ENCODE measurements around the gene MAPRE2.

The MAPRE2 gene

DNA sequence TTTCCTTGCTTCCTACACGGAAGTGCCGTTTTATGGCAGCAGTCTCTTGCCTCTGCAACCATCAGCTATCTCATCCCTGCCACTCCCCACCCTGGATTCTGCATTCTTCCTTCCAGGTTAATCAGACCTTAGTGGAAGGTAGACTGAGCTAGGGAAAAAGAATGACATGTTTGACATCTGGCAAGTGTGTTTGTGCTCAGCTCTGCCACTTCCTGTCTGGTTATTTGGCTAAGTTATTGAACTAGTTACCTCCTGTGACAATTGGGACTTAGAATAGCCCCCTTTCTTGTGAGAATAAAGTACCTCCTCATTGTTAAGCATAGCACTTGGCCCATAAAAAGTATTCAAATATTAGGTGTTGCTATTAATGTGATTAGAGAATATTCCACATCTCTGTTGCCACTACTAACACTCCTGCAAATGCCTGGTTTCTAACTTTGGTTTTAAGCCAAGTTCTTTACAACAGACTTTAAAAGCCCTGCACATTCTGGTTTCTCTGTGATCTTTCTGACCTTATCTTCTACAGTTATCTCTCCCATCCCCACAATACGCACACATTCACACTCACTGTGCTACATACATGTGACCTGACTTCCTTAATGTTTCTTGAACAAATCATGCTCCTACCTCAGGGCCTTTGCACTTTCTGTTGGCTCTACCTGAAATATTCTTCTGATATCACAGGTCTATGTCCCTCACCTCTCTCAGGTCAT, 10.8 kb upstream of the MAPRE2 start:
- peak overlapping the region; percentile 47 to 67 for H3K4me3 ChIP-seq (ENCODE audit: low read length in 2 of 2)
- peak overlapping the region; percentile 57 to 60 for H3K27ac ChIP-seq (ENCODE audit: low read depth in 2 of 2, low read length in 2 of 2)
- peak overlapping the region; percentile 48 to 51 for H3K9ac ChIP-seq (ENCODE audit: low read depth in 1 of 2, low read length in 2 of 2)
- peaks cover 0 to 13% of the 10 kb centered on the region in 2 donors for H3K4me1 ChIP-seq (ENCODE audit: control insufficient read depth in 2 of 2, insufficient read depth in 2 of 2, low read length in 2 of 2)
- no peaks in the 10 kb centered on the region for H3K9me3 ChIP-seq (ENCODE audit: control insufficient read depth in 2 of 2, low read length in 2 of 2)
- H3K36me3 ChIP-seq (ENCODE audit: control insufficient read depth in 2 of 2, insufficient read depth in 2 of 2, low read length in 2 of 2): peaks cover 0 to 2% of the 10 kb centered on the region in 2 donors
- H3K27me3 ChIP-seq (ENCODE audit: control insufficient read depth in 2 of 2, insufficient read depth in 2 of 2, low read length in 2 of 2): no peaks in the 10 kb centered on the region

DNA sequence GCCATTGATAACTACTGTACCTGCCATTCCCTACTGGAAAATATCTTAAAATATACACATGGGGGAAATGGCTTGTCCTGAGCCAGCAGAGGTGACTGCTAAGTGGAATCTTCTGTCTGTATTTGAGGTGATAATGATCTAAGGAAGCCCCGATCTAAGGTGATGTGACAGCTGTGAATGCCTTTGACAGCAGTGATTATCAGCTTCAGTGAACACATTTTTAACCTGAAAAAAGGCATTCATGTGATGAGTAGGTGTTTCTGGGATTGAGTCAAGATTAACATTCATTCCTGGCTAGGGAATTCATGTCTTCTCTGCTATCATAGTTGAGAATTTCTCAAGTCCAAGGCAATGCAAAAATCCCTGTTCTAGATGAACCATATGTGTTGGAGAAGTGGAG, 9.1 kb upstream of the MAPRE2 start:
- Histone ChIP-seq H3K27me3 (ENCODE audit: control insufficient read depth in 2 of 2, insufficient read depth in 2 of 2, low read length in 2 of 2) (no peaks in the 10 kb centered on the region), H3K36me3 (ENCODE audit: control insufficient read depth in 2 of 2, insufficient read depth in 2 of 2, low read length in 2 of 2) (no peaks in the 10 kb centered on the region), H3K4me3 (ENCODE audit: low read length in 2 of 2) (no peak overlapping the region), H3K9me3 (ENCODE audit: control insufficient read depth in 2 of 2, low read length in 2 of 2) (no peaks in the 10 kb centered on the region), H3K27ac (ENCODE audit: low read depth in 2 of 2, low read length in 2 of 2) (no peak overlapping the region), H3K9ac (ENCODE audit: low read depth in 1 of 2, low read length in 2 of 2) (no peak overlapping the region), H3K4me1 (ENCODE audit: control insufficient read depth in 2 of 2, insufficient read depth in 2 of 2, low read length in 2 of 2) (peaks cover 0 to 9% of the 10 kb centered on the region in 2 donors)

DNA sequence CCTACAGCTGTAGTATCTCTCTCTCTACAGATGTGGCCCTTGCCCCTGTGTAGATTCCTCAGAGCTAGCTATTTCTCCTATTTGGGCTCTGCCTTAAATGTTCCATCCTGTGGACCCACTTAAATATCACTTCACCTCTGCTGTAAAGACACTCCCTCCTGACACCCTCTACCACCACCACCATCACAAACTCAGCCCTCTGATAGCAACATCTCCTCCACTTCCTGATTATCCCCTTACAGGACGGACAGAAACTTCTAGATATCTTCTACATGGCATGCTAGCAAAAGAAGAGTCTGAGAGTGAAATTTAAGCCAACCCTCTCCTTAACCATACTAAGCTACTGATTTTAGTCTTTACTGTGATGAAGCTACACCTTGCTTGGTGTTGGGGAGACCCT, 3.2 kb upstream of the MAPRE2 start:
- no peaks in the 10 kb centered on the region for H3K9me3 ChIP-seq (ENCODE audit: control insufficient read depth in 2 of 2, low read length in 2 of 2)
- H3K36me3 ChIP-seq (ENCODE audit: control insufficient read depth in 2 of 2, insufficient read depth in 2 of 2, low read length in 2 of 2): no peaks in the 10 kb centered on the region
- no peak overlapping the region for H3K4me3 ChIP-seq (ENCODE audit: low read length in 2 of 2)
- H3K27me3 ChIP-seq (ENCODE audit: control insufficient read depth in 2 of 2, insufficient read depth in 2 of 2, low read length in 2 of 2): no peaks in the 10 kb centered on the region
- H3K4me1 ChIP-seq (ENCODE audit: control insufficient read depth in 2 of 2, insufficient read depth in 2 of 2, low read length in 2 of 2): peaks cover 15 to 20% of the 10 kb centered on the region in 2 donors
- H3K27ac ChIP-seq (ENCODE audit: low read depth in 2 of 2, low read length in 2 of 2): no peak overlapping the region
- H3K9ac ChIP-seq (ENCODE audit: low read depth in 1 of 2, low read length in 2 of 2): no peak overlapping the region

DNA sequence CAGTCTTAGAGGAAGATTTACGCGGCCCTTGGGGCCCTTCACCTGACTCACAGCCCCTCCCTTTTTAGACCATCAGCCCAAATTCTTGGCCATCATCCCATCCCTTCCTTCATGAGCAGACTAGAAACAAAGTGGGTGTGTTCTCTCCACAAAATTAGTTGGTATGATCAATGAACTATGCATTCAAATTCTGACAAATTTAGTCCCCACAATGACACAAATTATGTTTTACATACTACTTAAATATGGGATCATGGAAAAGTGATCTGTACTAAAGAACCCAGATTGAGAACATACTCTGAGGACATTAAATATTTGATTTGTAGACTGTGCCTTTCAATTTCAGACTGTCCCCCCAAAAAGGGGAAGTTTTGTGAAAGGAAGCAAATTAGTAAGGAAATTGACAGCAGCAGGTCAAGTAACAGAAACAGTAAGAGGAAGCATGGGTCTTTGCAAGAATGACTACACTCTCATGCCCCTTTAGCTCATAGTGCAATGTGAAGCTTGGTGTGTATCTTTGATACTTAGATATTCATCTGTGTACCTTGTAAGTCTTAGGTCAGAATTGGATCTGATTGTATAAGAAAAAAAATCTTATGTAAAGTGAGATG, 2.2 kb upstream of the MAPRE2 start:
- Histone ChIP-seq H3K4me1 (ENCODE audit: control insufficient read depth in 2 of 2, insufficient read depth in 2 of 2, low read length in 2 of 2) (peaks cover 15 to 20% of the 10 kb centered on the region in 2 donors), H3K27me3 (ENCODE audit: control insufficient read depth in 2 of 2, insufficient read depth in 2 of 2, low read length in 2 of 2) (no peaks in the 10 kb centered on the region), H3K9me3 (ENCODE audit: control insufficient read depth in 2 of 2, low read length in 2 of 2) (no peaks in the 10 kb centered on the region), H3K9ac (ENCODE audit: low read depth in 1 of 2, low read length in 2 of 2) (no peak overlapping the region), H3K27ac (ENCODE audit: low read depth in 2 of 2, low read length in 2 of 2) (peak overlapping the region in 1 of 2 donors; percentile 13), H3K4me3 (ENCODE audit: low read length in 2 of 2) (no peak overlapping the region), H3K36me3 (ENCODE audit: control insufficient read depth in 2 of 2, insufficient read depth in 2 of 2, low read length in 2 of 2) (no peaks in the 10 kb centered on the region)

DNA sequence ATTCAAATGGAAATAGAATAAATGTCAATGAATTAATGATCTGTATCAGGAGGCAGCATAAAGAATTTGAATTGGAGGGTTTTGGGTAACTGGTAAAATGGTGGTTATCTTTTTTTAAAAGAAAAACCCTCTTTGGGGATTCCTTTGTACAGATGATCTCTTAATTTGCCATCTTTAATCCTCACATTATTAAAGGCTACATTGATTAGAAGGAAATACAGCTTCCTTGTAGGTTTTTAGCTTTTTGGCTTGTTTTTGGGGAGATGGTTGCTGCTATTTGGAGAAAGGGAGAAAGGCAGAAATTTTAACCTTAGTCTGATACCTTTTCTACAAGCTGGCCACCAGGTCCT, 600 bp upstream of the MAPRE2 start:
- no peaks in the 10 kb centered on the region for H3K9me3 ChIP-seq (ENCODE audit: control insufficient read depth in 2 of 2, low read length in 2 of 2)
- no peaks in the 10 kb centered on the region for H3K27me3 ChIP-seq (ENCODE audit: control insufficient read depth in 2 of 2, insufficient read depth in 2 of 2, low read length in 2 of 2)
- peaks cover 15 to 20% of the 10 kb centered on the region in 2 donors for H3K4me1 ChIP-seq (ENCODE audit: control insufficient read depth in 2 of 2, insufficient read depth in 2 of 2, low read length in 2 of 2)
- H3K36me3 ChIP-seq (ENCODE audit: control insufficient read depth in 2 of 2, insufficient read depth in 2 of 2, low read length in 2 of 2): no peaks in the 10 kb centered on the region
- peak overlapping the region in 1 of 2 donors; percentile 52 for H3K9ac ChIP-seq (ENCODE audit: low read depth in 1 of 2, low read length in 2 of 2)
- H3K27ac ChIP-seq (ENCODE audit: low read depth in 2 of 2, low read length in 2 of 2): peak overlapping the region; percentile 67 to 92
- H3K4me3 ChIP-seq (ENCODE audit: low read length in 2 of 2): peak overlapping the region in 1 of 2 donors; percentile 98

DNA sequence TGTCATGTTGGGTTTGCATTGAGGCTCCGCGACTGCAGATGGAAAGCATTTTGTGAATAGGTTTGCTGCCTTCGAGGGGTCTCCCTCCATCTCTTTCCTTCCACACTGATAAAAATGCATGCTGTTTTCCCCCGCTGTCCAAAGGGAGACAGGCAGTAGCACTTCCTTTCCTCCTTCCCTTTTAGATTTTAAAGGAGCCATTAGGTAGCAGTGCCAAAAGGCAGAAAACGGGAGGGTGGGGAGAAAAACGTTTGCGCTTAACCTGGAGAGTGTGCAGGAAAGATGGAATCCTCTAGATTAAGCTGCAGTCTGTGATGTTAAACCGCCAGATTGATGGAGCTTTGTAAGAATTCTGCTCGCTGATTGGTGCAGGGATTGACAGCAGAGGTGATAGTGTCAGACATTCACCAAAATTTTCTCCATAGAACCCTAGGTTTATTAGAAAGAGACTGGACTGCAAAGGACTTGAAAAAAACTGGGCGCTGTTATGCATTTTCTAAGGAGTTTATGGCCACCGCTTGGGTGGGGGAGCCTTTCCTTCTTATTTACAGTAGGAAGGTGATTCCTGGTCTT, 688 bp downstream of the MAPRE2 start:
- Histone ChIP-seq H3K4me3 (ENCODE audit: low read length in 2 of 2) (peak overlapping the region; percentile 76 to 98), H3K9ac (ENCODE audit: low read depth in 1 of 2, low read length in 2 of 2) (peak overlapping the region; percentile 63 to 87), H3K27me3 (ENCODE audit: control insufficient read depth in 2 of 2, insufficient read depth in 2 of 2, low read length in 2 of 2) (no peaks in the 10 kb centered on the region), H3K4me1 (ENCODE audit: control insufficient read depth in 2 of 2, insufficient read depth in 2 of 2, low read length in 2 of 2) (peaks cover 15 to 20% of the 10 kb centered on the region in 2 donors), H3K36me3 (ENCODE audit: control insufficient read depth in 2 of 2, insufficient read depth in 2 of 2, low read length in 2 of 2) (no peaks in the 10 kb centered on the region), H3K9me3 (ENCODE audit: control insufficient read depth in 2 of 2, low read length in 2 of 2) (no peaks in the 10 kb centered on the region), H3K27ac (ENCODE audit: low read depth in 2 of 2, low read length in 2 of 2) (peak overlapping the region; percentile 67 to 92)

DNA sequence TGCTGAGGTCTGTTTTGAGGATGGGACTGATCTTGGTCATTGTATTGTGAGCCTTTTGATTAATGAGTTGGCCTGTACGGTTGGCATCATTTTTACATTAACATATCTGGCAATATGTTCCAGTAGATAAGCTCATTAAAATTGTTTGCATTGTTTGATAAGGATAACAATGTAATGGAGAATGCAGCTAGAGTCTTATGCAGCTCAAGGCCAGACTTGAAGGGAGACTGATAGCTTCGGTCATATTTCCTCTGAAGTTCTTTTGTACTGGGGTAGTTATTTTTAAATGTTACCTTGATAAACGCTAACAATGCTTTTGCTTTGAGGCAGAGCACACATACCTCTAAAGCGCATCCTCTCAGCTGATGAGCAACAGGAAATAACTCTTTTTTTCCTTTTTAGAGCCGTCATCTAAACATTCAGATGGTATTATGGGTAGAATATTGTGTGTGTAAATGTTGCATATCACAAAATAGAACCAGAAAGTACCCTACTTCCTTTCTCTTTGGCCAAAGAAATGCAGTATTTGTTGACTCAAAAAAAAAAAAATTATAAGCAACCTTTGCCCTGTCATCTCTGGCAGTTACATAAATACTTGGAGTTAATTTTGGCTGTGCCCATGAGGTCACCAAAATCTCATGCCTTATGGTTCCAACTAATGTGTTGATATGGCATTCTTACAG, 1.3 kb downstream of the MAPRE2 start:
- Histone ChIP-seq H3K4me3 (ENCODE audit: low read length in 2 of 2) (peak overlapping the region; percentile 76 to 98), H3K27me3 (ENCODE audit: control insufficient read depth in 2 of 2, insufficient read depth in 2 of 2, low read length in 2 of 2) (no peaks in the 10 kb centered on the region), H3K9ac (ENCODE audit: low read depth in 1 of 2, low read length in 2 of 2) (peak overlapping the region in 1 of 2 donors; percentile 63), H3K9me3 (ENCODE audit: control insufficient read depth in 2 of 2, low read length in 2 of 2) (no peaks in the 10 kb centered on the region), H3K36me3 (ENCODE audit: control insufficient read depth in 2 of 2, insufficient read depth in 2 of 2, low read length in 2 of 2) (no peaks in the 10 kb centered on the region), H3K27ac (ENCODE audit: low read depth in 2 of 2, low read length in 2 of 2) (peak overlapping the region; percentile 44 to 92), H3K4me1 (ENCODE audit: control insufficient read depth in 2 of 2, insufficient read depth in 2 of 2, low read length in 2 of 2) (peaks cover 15 to 20% of the 10 kb centered on the region in 2 donors)

DNA sequence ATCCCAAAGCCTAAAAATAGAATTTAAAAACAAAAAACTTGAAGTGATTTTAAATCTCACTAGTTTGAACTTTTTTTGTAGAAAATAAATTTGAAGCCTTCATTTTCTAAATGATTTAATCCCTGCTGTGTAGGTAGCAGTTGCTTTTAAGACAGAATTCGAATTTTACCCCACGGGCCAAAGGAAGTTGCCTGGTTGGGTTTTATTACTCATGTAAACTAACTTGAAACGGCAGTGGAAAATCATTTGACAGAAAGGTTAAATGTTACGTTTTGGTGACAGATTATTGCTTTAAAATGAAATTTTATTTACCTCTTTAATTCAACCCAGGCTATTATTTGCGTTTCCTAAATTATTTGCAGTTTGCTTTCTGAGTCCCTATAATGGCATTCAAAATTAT, 2.0 kb downstream of the MAPRE2 start:
- H3K4me3 ChIP-seq (ENCODE audit: low read length in 2 of 2): peak overlapping the region in 1 of 2 donors; percentile 98
- no peak overlapping the region for H3K9ac ChIP-seq (ENCODE audit: low read depth in 1 of 2, low read length in 2 of 2)
- H3K4me1 ChIP-seq (ENCODE audit: control insufficient read depth in 2 of 2, insufficient read depth in 2 of 2, low read length in 2 of 2): peaks cover 15 to 20% of the 10 kb centered on the region in 2 donors
- H3K27me3 ChIP-seq (ENCODE audit: control insufficient read depth in 2 of 2, insufficient read depth in 2 of 2, low read length in 2 of 2): no peaks in the 10 kb centered on the region
- H3K9me3 ChIP-seq (ENCODE audit: control insufficient read depth in 2 of 2, low read length in 2 of 2): no peaks in the 10 kb centered on the region
- H3K27ac ChIP-seq (ENCODE audit: low read depth in 2 of 2, low read length in 2 of 2): peak overlapping the region; percentile 34 to 44
- H3K36me3 ChIP-seq (ENCODE audit: control insufficient read depth in 2 of 2, insufficient read depth in 2 of 2, low read length in 2 of 2): no peaks in the 10 kb centered on the region

DNA sequence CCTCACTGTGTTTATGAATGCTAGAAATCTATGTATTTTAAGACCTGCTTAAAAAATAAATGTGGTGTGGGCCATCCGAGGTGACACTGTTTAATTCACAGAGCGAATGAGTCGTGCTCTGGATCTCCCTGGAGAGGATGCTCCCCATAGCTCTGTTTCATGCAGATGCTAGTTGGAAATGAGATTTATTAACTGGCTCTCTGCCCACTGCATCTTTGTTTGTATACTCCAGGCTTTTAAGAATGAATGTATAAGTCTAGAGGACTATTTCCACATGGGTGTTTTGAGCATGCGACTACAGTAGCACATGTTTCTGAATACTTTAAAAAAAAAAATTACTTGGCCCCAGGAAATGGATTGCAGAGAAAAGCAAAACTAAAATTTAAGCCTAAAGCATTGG, 3.9 kb downstream of the MAPRE2 start:
- H3K36me3 ChIP-seq (ENCODE audit: control insufficient read depth in 2 of 2, insufficient read depth in 2 of 2, low read length in 2 of 2): no peaks in the 10 kb centered on the region
- no peak overlapping the region for H3K27ac ChIP-seq (ENCODE audit: low read depth in 2 of 2, low read length in 2 of 2)
- H3K4me3 ChIP-seq (ENCODE audit: low read length in 2 of 2): peak overlapping the region in 1 of 2 donors; percentile 17
- no peaks in the 10 kb centered on the region for H3K27me3 ChIP-seq (ENCODE audit: control insufficient read depth in 2 of 2, insufficient read depth in 2 of 2, low read length in 2 of 2)
- H3K9ac ChIP-seq (ENCODE audit: low read depth in 1 of 2, low read length in 2 of 2): no peak overlapping the region
- H3K9me3 ChIP-seq (ENCODE audit: control insufficient read depth in 2 of 2, low read length in 2 of 2): no peaks in the 10 kb centered on the region
- H3K4me1 ChIP-seq (ENCODE audit: control insufficient read depth in 2 of 2, insufficient read depth in 2 of 2, low read length in 2 of 2): peaks cover 15 to 23% of the 10 kb centered on the region in 2 donors

DNA sequence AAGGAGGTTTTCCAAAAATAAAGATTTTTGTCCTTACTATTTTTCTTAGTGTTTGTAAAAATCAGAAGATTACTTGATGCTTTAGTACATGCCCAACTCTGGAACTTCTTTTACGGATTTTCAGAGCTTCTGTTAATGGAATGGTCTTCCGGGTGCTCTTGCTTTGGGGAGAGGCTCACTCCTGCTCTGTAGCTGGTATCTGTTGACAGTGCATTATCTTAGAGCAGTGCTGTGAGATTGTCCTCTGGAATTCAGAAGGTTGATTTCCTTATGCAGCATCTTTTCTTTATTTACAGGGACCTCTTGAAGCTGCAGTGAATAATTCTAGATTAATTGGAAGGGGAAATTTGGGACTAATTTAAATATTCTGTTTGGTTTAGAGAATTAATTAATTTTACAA, 4.6 kb downstream of the MAPRE2 start:
- no peaks in the 10 kb centered on the region for H3K36me3 ChIP-seq (ENCODE audit: control insufficient read depth in 2 of 2, insufficient read depth in 2 of 2, low read length in 2 of 2)
- peaks cover 13 to 21% of the 10 kb centered on the region in 2 donors for H3K4me1 ChIP-seq (ENCODE audit: control insufficient read depth in 2 of 2, insufficient read depth in 2 of 2, low read length in 2 of 2)
- H3K9ac ChIP-seq (ENCODE audit: low read depth in 1 of 2, low read length in 2 of 2): no peak overlapping the region
- no peaks in the 10 kb centered on the region for H3K9me3 ChIP-seq (ENCODE audit: control insufficient read depth in 2 of 2, low read length in 2 of 2)
- H3K4me3 ChIP-seq (ENCODE audit: low read length in 2 of 2): no peak overlapping the region
- H3K27me3 ChIP-seq (ENCODE audit: control insufficient read depth in 2 of 2, insufficient read depth in 2 of 2, low read length in 2 of 2): no peaks in the 10 kb centered on the region
- H3K27ac ChIP-seq (ENCODE audit: low read depth in 2 of 2, low read length in 2 of 2): no peak overlapping the region

All from mucosa of rectum (tissue), 2 donors.